GM21619 (cell line): ENCODE results near the gene FOXD4L1.
"Not testable (repeated sequence)": the region's sequence is repeated elsewhere in the genome, so short reads cannot be mapped to it uniquely, and the experiment has no call there.

Experiments
- ATAC-seq: cut with Tn5 transposase; IDR thresholded peaks from one replicate; pipeline ENCODE4 v1.9.1; 2021; ENCODE audit not compliant: unreplicated experiment

The FOXD4L1 gene

GRCh38 chr2:113521492-113521891 is 23.0 kb downstream of the FOXD4L1 start:
- not testable (repeated sequence) for ATAC-seq

- not testable (repeated sequence) for ATAC-seq
Measured at GRCh38 chr2:113524986-113525385, 26.5 kb downstream of the FOXD4L1 start.

- ATAC-seq = peak; percentile 84
Measured at GRCh38 chr2:113527350-113528045, 29.0 kb downstream of the FOXD4L1 start.

GRCh38 chr2:113528126-113528525 is 29.7 kb downstream of the FOXD4L1 start:
- not testable (repeated sequence) for ATAC-seq

- ATAC-seq = not testable (repeated sequence)
Measured at GRCh38 chr2:113528904-113529303, 30.4 kb downstream of the FOXD4L1 start.

- not testable (repeated sequence) for ATAC-seq
Measured at GRCh38 chr2:113532991-113533390, 34.5 kb downstream of the FOXD4L1 start.

GRCh38 chr2:113536573-113536972 is 38.1 kb downstream of the FOXD4L1 start:
- ATAC-seq = not testable (repeated sequence)

GRCh38 chr2:113540834-113541203 is 42.4 kb downstream of the FOXD4L1 start:
- not testable (repeated sequence) for ATAC-seq

GRCh38 chr2:113541204-113541975 is 42.9 kb downstream of the FOXD4L1 start:
- not testable (repeated sequence) for ATAC-seq

- ATAC-seq = not testable (repeated sequence)
Measured at GRCh38 chr2:113541976-113542485, 43.6 kb downstream of the FOXD4L1 start.

- not testable (repeated sequence) for ATAC-seq
Measured at GRCh38 chr2:113542529-113542928, 44.1 kb downstream of the FOXD4L1 start.
